K562 (cell line): ENCODE data around the gene SOCS6. TPM values are rescaled to one million over a fixed set of nuclear protein-coding genes. Genes with fewer than 3 reads are reported as not detected.

Source experiments
- CBFA2T2 ChIP-seq: fragments of 450-650 bp; conservative IDR thresholded peaks from 2 replicates; pipeline ENCODE4 v1.6.1; 2017; ENCODE audit warnings: mild to moderate bottlenecking
- CREM ChIP-seq: IDR thresholded peaks from 2 replicates; pipeline ENCODE4 v1.6.1; 2014; ENCODE audit warnings: antibody characterized with exemption, low read depth
- DACH1 ChIP-seq: fragments of 450-650 bp; IDR thresholded peaks from 2 replicates; pipeline ENCODE4 v1.6.1; 2018; ENCODE audit not compliant: partially characterized antibody
- E2F3 ChIP-seq: fragments of 250-450 bp; sonication (Bioruptor Pico); IDR thresholded peaks from 2 replicates; pipeline ENCODE4 v1.4.0; 2020; ENCODE audit warnings: mild to moderate bottlenecking
- ETV1 ChIP-seq: fragments of 450-650 bp; conservative IDR thresholded peaks from 2 replicates; pipeline ENCODE4 v1.6.1; 2016; ENCODE audit warnings: missing genetic modification characterization, control low read depth, low read depth, missing compliant biosample characterization
- FOS ChIP-seq: IDR thresholded peaks from 3 replicates; pipeline ENCODE4 v1.6.1; 2011; ENCODE audit not compliant: insufficient read length; ENCODE audit errors: extremely low read depth
- GATA2 ChIP-seq: sonication (generic); formaldehyde crosslinking; IDR thresholded peaks from 2 replicates; pipeline ENCODE4 v1.4.0; 2020; ENCODE audit warnings: mild to moderate bottlenecking, missing genetic modification reagents
- GATAD2B ChIP-seq: fragments of 450-650 bp; IDR thresholded peaks from 2 replicates; pipeline ENCODE4 v1.6.1; 2017; ENCODE audit warnings: mild to moderate bottlenecking, borderline replicate concordance
- HDAC1 ChIP-seq, 2 experiments: fragments of 450-650 bp; IDR thresholded peaks; 2 replicates each; pipeline ENCODE4 v1.6.1; 2016 to 2017; ENCODE audit warnings: inconsistent platforms in 1 of 2, mild to moderate bottlenecking in 1 of 2, moderate library complexity in 1 of 2
- KDM1A ChIP-seq, 2 experiments: fragments of 450-650 bp; IDR thresholded peaks; 2 replicates each; pipeline ENCODE4 v1.6.1; 2016; ENCODE audit warnings: mild to moderate bottlenecking in 2 of 2
- MYNN ChIP-seq, 2 experiments: sonication (generic); formaldehyde crosslinking in 1 of 2; IDR thresholded peaks; 2 replicates each; pipeline versions ENCODE4 v1.5.0 to v1.6.1; 2016 to 2020; ENCODE audit warnings: antibody characterized with exemption in 1 of 2, missing genetic modification reagents in 1 of 2
- NBN ChIP-seq: fragments of 450-650 bp; IDR thresholded peaks from 2 replicates; pipeline ENCODE4 v1.6.1; 2016; ENCODE audit warnings: low read depth, mild to moderate bottlenecking
- PBX2 ChIP-seq, 2 experiments: IDR thresholded peaks in 1 of 2; conservative IDR thresholded peaks in 1 of 2; 2 replicates each; pipeline ENCODE4 v1.6.1; 2016; ENCODE audit warnings: low read depth in 2 of 2, mild to moderate bottlenecking in 1 of 2, missing compliant biosample characterization in 1 of 2, missing genetic modification characterization in 1 of 2, moderate library complexity in 1 of 2
- PCBP2 ChIP-seq: fragments of 200-400 bp; formaldehyde crosslinking; IDR thresholded peaks from 2 replicates; pipeline ENCODE4 v1.6.1; 2018; ENCODE audit warnings: low read length, low read depth, mild to moderate bottlenecking, moderate library complexity; ENCODE audit not compliant: poor library complexity, severe bottlenecking
- SMARCC2 ChIP-seq: fragments of 450-650 bp; IDR thresholded peaks from 2 replicates; pipeline ENCODE4 v1.6.1; 2017; ENCODE audit warnings: antibody characterized with exemption, moderate library complexity, mild to moderate bottlenecking, low read depth
- TAL1 ChIP-seq: fragments of 450-650 bp; IDR thresholded peaks from 2 replicates; pipeline ENCODE4 v1.6.1; 2016; ENCODE audit warnings: mild to moderate bottlenecking
- ZBTB8A ChIP-seq: fragments of 450-650 bp; IDR thresholded peaks from 2 replicates; pipeline ENCODE4 v1.6.1; 2018; ENCODE audit warnings: mild to moderate bottlenecking, moderate library complexity; ENCODE audit not compliant: partially characterized antibody
- ZNF239 ChIP-seq: fragments of 250-450 bp; sonication (Bioruptor Pico); IDR thresholded peaks from 2 replicates; pipeline ENCODE4 v1.4.0; 2020; ENCODE audit warnings: mild to moderate bottlenecking
- ZNF583 ChIP-seq: fragments of 250-450 bp; sonication (Bioruptor Pico); IDR thresholded peaks from 2 replicates; pipeline ENCODE4 v1.4.0; 2020
- polyA plus RNA-seq, 8 experiments: library from polyadenylated mRNA; depleted of rRNA in 4 of 8; stranded (reverse) in 5 of 8; unstranded in 3 of 8; fragments of >200 nt; fragmentation: Nextera tagmentation in 2 of 8; fragmentation: Illumina TruSeq in 1 of 8; extraction: Ambion mirVana in 2 of 8; extraction: Trizol in 1 of 8; gene quantifications; 2 replicates each; pipeline versions ENCODE4 v1.2.1 to v1.2.3, GENCODE V29; 2011 to 2014; ENCODE audit warnings: inconsistent platforms in 1 of 8, missing spikeins in 1 of 8
- total RNA-seq, 7 experiments: library from RNA; depleted of rRNA in 6 of 7; stranded (reverse); fragments of >200 nt in 6 of 7; fragmentation: Illumina TruSeq in 2 of 7; extraction: Trizol in 2 of 7; gene quantifications; 2 replicates each; pipeline versions ENCODE4 v1.2.1 to v1.2.3, GENCODE V29; 2011 to 2021; ENCODE audit warnings: low replicate concordance in 1 of 7
- TF ChIP-seq, protein P1 (sequence below), 2 experiments: fragments of 250-450 bp in 1 of 2; fragments of 450-650 bp in 1 of 2; sonication (Bioruptor Pico) in 1 of 2; IDR thresholded peaks; 2 replicates each; pipeline versions ENCODE4 v1.6.1 to v1.8.0; 2016 to 2021; ENCODE audit warnings: mild to moderate bottlenecking in 2 of 2, moderate library complexity in 2 of 2, missing compliant biosample characterization in 1 of 2, missing genetic modification characterization in 1 of 2
- TF ChIP-seq, protein P2 (sequence below): fragments of 450-650 bp; IDR thresholded peaks from one replicate; pipeline ENCODE4 v1.6.1; 2018; ENCODE audit warnings: mild to moderate bottlenecking, moderate library complexity; ENCODE audit not compliant: partially characterized antibody

The SOCS6 gene
- total and polyA plus RNA-seq, 9 of the 15 experiments (the other 6 are each of a cell fraction or from before 2014, with no cell fraction given): 2.5 to 7.1 (median 5.6) TPM

DNA sequence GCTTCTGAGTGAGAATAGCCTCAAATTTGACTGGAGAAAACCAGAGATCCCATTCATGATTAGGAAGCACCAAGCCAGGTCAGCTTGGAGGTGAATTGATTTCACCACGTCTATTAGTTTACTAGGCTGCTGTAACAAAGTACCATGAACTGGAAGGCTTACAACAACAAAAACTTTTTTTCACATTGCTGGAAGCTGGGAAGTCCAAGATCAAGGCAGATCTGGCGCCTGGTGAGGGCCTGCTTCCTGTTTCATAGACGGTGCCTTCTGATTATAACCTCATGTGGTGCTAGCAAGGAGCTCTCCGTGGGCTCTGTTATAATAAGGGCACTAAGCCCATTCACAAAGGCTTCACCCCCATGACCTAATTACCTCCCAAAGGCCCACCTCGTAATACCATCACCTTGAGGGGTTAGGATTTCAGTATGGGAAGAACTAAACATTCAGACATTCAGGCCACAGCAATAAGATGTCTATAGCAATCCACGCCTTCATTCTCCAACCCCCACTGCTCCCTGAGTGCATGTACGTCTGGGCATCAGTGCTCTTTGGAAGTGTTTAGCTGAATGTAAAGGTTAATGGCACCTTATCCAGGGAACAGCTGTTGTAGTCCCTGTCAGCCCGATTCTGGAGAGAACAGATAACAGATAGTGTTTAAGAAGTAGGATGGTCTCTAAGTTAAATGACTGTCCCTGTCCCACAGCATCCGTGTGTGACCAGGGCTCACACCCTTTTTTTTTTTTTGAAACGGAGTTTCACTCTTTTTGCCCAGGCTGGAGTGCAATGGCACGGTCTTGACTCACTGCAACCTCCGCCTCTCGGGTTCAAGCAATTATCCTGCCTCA, 89.2 kb downstream of the SOCS6 start (continued):
- TF ChIP-seq KDM1A (IDR thresholded peaks at IDR 0.05) (peak; percentile 31 to 80; a peak in 3 of 4 replicates), SMARCC2 (peak; percentile 77; the same call in 1 of the 2 replicates), DACH1 (peak; percentile 86), MYNN (IDR thresholded peaks at IDR 0.05) (peak; percentile 69; the same call in 1 of the 2 replicates), MYNN (CRISPR knock-in tag; IDR thresholded peaks at IDR 0.05) (no peak), ZNF583 (CRISPR knock-in tag) (no peak), CREM (peak; percentile 9; the same call in 1 of the 2 replicates), PCBP2 (no peak), PBX2 (CRISPR knock-in tag; IDR thresholded peaks at IDR 0.05; ENCODE audit: low read depth) (no peak), PBX2 (tag; conservative IDR thresholded peaks at IDR 0.05; ENCODE audit: low read depth) (0 out of 2 replicates have a peak, but pooled peaks have one; percentile 6), CBFA2T2 (peak; percentile 90), ETV1 (tag) (no peak), HDAC1 (IDR thresholded peaks at IDR 0.05) (peak in 1 of 2 experiments; percentile 59; a peak in 2 of 4 replicates), TAL1 (peak; percentile 95), FOS (no peak), ZNF239 (CRISPR knock-in tag) (no peak), E2F3 (CRISPR knock-in tag) (no peak), ZBTB8A (no peak), NBN (0 out of 2 replicates have a peak, but pooled peaks have one; percentile 37), GATAD2B (no peak; the same call in 1 of the 2 replicates), GATA2 (CRISPR knock-in tag) (peak; percentile 67; the same call in 1 of the 2 replicates)
- TF ChIP-seq, protein P1, sequence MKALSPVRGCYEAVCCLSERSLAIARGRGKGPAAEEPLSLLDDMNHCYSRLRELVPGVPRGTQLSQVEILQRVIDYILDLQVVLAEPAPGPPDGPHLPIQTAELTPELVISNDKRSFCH (CRISPR knock-in tag; IDR thresholded peaks at IDR 0.05): no peak
- TF ChIP-seq, protein P1 (tag; IDR thresholded peaks at IDR 0.05): peak; percentile 99
- TF ChIP-seq, protein P2, sequence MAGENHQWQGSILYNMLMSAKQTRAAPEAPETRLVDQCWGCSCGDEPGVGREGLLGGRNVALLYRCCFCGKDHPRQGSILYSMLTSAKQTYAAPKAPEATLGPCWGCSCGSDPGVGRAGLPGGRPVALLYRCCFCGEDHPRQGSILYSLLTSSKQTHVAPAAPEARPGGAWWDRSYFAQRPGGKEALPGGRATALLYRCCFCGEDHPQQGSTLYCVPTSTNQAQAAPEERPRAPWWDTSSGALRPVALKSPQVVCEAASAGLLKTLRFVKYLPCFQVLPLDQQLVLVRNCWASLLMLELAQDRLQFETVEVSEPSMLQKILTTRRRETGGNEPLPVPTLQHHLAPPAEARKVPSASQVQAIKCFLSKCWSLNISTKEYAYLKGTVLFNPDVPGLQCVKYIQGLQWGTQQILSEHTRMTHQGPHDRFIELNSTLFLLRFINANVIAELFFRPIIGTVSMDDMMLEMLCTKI: no peak
